Type B pancreatic cell (in vitro differentiated cells): Measurements from ENCODE around the gene GRB10. TPM values are rescaled to one million over a fixed set of nuclear protein-coding genes. Genes with fewer than 3 reads are reported as not detected.

ENCODE experiments used
- DNase-seq: peaks from one replicate; pipeline ENCODE4 v3.0.0; 2021; ENCODE audit warnings: mixed read lengths; ENCODE audit not compliant: unreplicated experiment; ENCODE audit errors: extremely low spot score
- H3K27ac Mint-ChIP-seq: 2 replicates; pipeline ENCODE4 v1.8.0; 2021; ENCODE audit warnings: mild to moderate bottlenecking, mixed read lengths
- H3K27me3 Mint-ChIP-seq: 2 replicates; pipeline ENCODE4 v1.8.0; 2021; ENCODE audit warnings: mixed read lengths
- H3K36me3 Mint-ChIP-seq: 2 replicates; pipeline ENCODE4 v1.8.0; 2021; ENCODE audit warnings: mixed read lengths
- H3K4me1 Mint-ChIP-seq: one replicate; pipeline ENCODE4 v1.8.0; 2021; ENCODE audit warnings: mixed read lengths; ENCODE audit not compliant: unreplicated experiment
- H3K4me3 Mint-ChIP-seq: 2 replicates; pipeline ENCODE4 v1.8.0; 2021; ENCODE audit warnings: mild to moderate bottlenecking, mixed read lengths
- H3K9me3 Mint-ChIP-seq: 2 replicates; pipeline ENCODE4 v1.8.0; 2021; ENCODE audit warnings: mixed read lengths
- CTCF ChIP-seq: fragments of 200-600 bp; sonication (generic); conservative IDR thresholded peaks from 2 replicates; pipeline ENCODE4 v1.5.0; 2021; ENCODE audit warnings: antibody characterized with exemption, mild to moderate bottlenecking
- total RNA-seq: library from RNA; stranded (reverse); gene quantifications from 2 replicates; pipeline ENCODE4 v1.2.1, GENCODE V29; 2021; ENCODE audit warnings: low replicate concordance

The GRB10 gene
- total RNA-seq, 1 donor from 2014 or later, result 42.3 TPM

GRCh38 chr7:50673096-50673495, 109.6 kb downstream of the GRB10 start:
- no peak overlapping the region for H3K27ac Mint-ChIP-seq
- no peak for TF ChIP-seq CTCF

GRCh38 chr7:50672045-50672444, 110.7 kb downstream of the GRB10 start:
- Mint-ChIP-seq H3K9me3 (no peaks in the 10 kb centered on the region), H3K36me3 (peaks cover 25% of the 10 kb centered on the region), H3K4me1 (peaks cover 30% of the 10 kb centered on the region), H3K27me3 (no peaks in the 10 kb centered on the region), H3K27ac (no peak overlapping the region), H3K4me3 (no peak overlapping the region)
- no peak for TF ChIP-seq CTCF
- DNase-seq, result no peak

More at GRCh38 chr7:50673096-50673495, 109.6 kb downstream of the GRB10 start:
- Mint-ChIP-seq H3K4me3 (no peak overlapping the region), H3K4me1 (peaks cover 31% of the 10 kb centered on the region), H3K27me3 (no peaks in the 10 kb centered on the region), H3K9me3 (no peaks in the 10 kb centered on the region), H3K36me3 (peaks cover 20% of the 10 kb centered on the region)
- DNase-seq, result no peak

GRCh38 chr7:50671386-50671785, 111.3 kb downstream of the GRB10 start:
- Mint-ChIP-seq H3K27ac (no peak overlapping the region), H3K9me3 (no peaks in the 10 kb centered on the region)

GRCh38 chr7:50669890-50670289, 112.8 kb downstream of the GRB10 start:
- Mint-ChIP-seq H3K36me3 (peaks cover 25% of the 10 kb centered on the region), H3K4me1 (peaks cover 16% of the 10 kb centered on the region), H3K27ac (no peak overlapping the region), H3K4me3 (no peak overlapping the region), H3K9me3 (no peaks in the 10 kb centered on the region), H3K27me3 (no peaks in the 10 kb centered on the region)
- no peak for DNase-seq
- TF ChIP-seq CTCF, result no peak

More at GRCh38 chr7:50671386-50671785, 111.3 kb downstream of the GRB10 start:
- Mint-ChIP-seq H3K27me3 (no peaks in the 10 kb centered on the region), H3K4me3 (no peak overlapping the region), H3K4me1 (peaks cover 23% of the 10 kb centered on the region), H3K36me3 (peaks cover 25% of the 10 kb centered on the region)
- DNase-seq, result no peak
- no peak for TF ChIP-seq CTCF

GRCh38 chr7:50667789-50668226, 114.9 kb downstream of the GRB10 start:
- Mint-ChIP-seq H3K27me3 (no peaks in the 10 kb centered on the region), H3K4me3 (no peak overlapping the region), H3K9me3 (no peaks in the 10 kb centered on the region), H3K36me3 (peaks cover 20% of the 10 kb centered on the region), H3K4me1 (peaks cover 16% of the 10 kb centered on the region), H3K27ac (no peak overlapping the region)
- DNase-seq, result no peak
- no peak for TF ChIP-seq CTCF

- H3K4me1 Mint-ChIP-seq, result peaks cover 16% of the 10 kb centered on the region
- no peak for DNase-seq
- H3K9me3 Mint-ChIP-seq, result no peaks in the 10 kb centered on the region
- no peak overlapping the region for H3K27ac Mint-ChIP-seq
- TF ChIP-seq CTCF, result no peak
- H3K4me3 Mint-ChIP-seq, result no peak overlapping the region
- H3K27me3 Mint-ChIP-seq, result no peaks in the 10 kb centered on the region
- H3K36me3 Mint-ChIP-seq, result peaks cover 20% of the 10 kb centered on the region
Observed at GRCh38 chr7:50667338-50667737, 115.4 kb downstream of the GRB10 start.
